ENCODE results near the gene CD244. TPM values are rescaled to one million over a fixed set of nuclear protein-coding genes. Genes with fewer than 3 reads are reported as not detected.

CD244 gene
- total and polyA plus RNA-seq, 10 donors, result 2.1 to 25.7 (median 16.1) TPM

- Histone ChIP-seq H3K9me3 (no peaks in the 10 kb centered on the region), H3K4me3 (no peak overlapping the region), H3K36me3 (peaks cover 0 to 93% (median 30%) of the 10 kb centered on the region in 6 donors), H3K4me1 (no peaks in the 10 kb centered on the region), H3K27me3 (replicated peaks in 1 of 7) (no peaks in the 10 kb centered on the region), H3K27ac (no peak overlapping the region)
- no peak for DNase-seq
- intact Hi-C loops (cut with DNase I; ENCODE audit: low total_unique reads), result no loop called here
- TF ChIP-seq POLR2A (IDR thresholded peaks at IDR 0.05) (no peak), CTCF (IDR thresholded peaks at IDR 0.05 in 8 of 11, conservative IDR thresholded peaks at IDR 0.05 in 3 of 11) (no peak), POLR2AphosphoS5 (IDR thresholded peaks at IDR 0.05) (no peak)
- 85 to 92% (median 88%) methylated on average over 6 of the region's 6 CpGs for WGBS, 5 donors
Observed at GRCh38 chr1:160814316-160814715, 48.4 kb downstream of the CD244 start.

GRCh38 chr1:160813215-160813614, 49.5 kb downstream of the CD244 start:
- Histone ChIP-seq H3K36me3 (peaks cover 0 to 91% (median 30%) of the 10 kb centered on the region in 6 donors), H3K4me1 (peaks cover 0 to 8% (median 2%) of the 10 kb centered on the region in 6 donors), H3K4me3 (no peak overlapping the region), H3K27me3 (replicated peaks in 1 of 7) (no peaks in the 10 kb centered on the region), H3K27ac (no peak overlapping the region), H3K9me3 (peaks cover 0 to under 1% (median 0%) of the 10 kb centered on the region in 8 donors)
- TF ChIP-seq POLR2A (IDR thresholded peaks at IDR 0.05), result no peak
- no peak for TF ChIP-seq POLR2AphosphoS5 (IDR thresholded peaks at IDR 0.05)
- no peak for TF ChIP-seq CTCF (IDR thresholded peaks at IDR 0.05 in 8 of 11, conservative IDR thresholded peaks at IDR 0.05 in 3 of 11)
- intact Hi-C loops (cut with DNase I; ENCODE audit: low total_unique reads), result no loop called here
- no peak for DNase-seq
- 75 to 88% (median 81%) methylated on average over 7 of the region's 7 CpGs for WGBS, 5 donors

- no peak overlapping the region for H3K27ac ChIP-seq
- H3K36me3 ChIP-seq, result peaks cover 0 to 91% (median 20%) of the 10 kb centered on the region in 6 donors
- WGBS, 5 donors, result 78 to 89% (median 84%) methylated on average over 2 of the region's 2 CpGs
- H3K4me3 ChIP-seq, result no peak overlapping the region
- DNase-seq, result no peak
- peaks cover 0 to 15% (median 4%) of the 10 kb centered on the region in 6 donors for H3K4me1 ChIP-seq
- H3K9me3 ChIP-seq, result peaks cover 0 to 22% (median 15%) of the 10 kb centered on the region in 8 donors
- no peaks in the 10 kb centered on the region for H3K27me3 ChIP-seq (replicated peaks in 1 of 7)
- no peak for TF ChIP-seq POLR2A (IDR thresholded peaks at IDR 0.05)
- no peak for TF ChIP-seq CTCF (IDR thresholded peaks at IDR 0.05 in 8 of 11, conservative IDR thresholded peaks at IDR 0.05 in 3 of 11)
- TF ChIP-seq POLR2AphosphoS5 (IDR thresholded peaks at IDR 0.05), result no peak
- intact Hi-C loops (cut with DNase I; ENCODE audit: low total_unique reads), result no loop called here
Observed at GRCh38 chr1:160811147-160811546, 51.5 kb downstream of the CD244 start.

- Histone ChIP-seq H3K27me3 (replicated peaks in 1 of 7) (no peaks in the 10 kb centered on the region), H3K9me3 (peaks cover 0 to 26% (median 18%) of the 10 kb centered on the region in 8 donors), H3K4me3 (no peak overlapping the region), H3K27ac (no peak overlapping the region), H3K36me3 (peaks cover 0 to 87% (median 14%) of the 10 kb centered on the region in 6 donors), H3K4me1 (peaks cover 0 to 15% (median 5%) of the 10 kb centered on the region in 6 donors)
- DNase-seq, result no peak
- 70 to 85% (median 81%) methylated on average over 1 of the region's 1 CpG for WGBS, 5 donors
- intact Hi-C loops (cut with DNase I; ENCODE audit: low total_unique reads), result no loop called here
- no peak for TF ChIP-seq POLR2AphosphoS5 (IDR thresholded peaks at IDR 0.05)
- TF ChIP-seq POLR2A (IDR thresholded peaks at IDR 0.05), result no peak
- TF ChIP-seq CTCF (IDR thresholded peaks at IDR 0.05 in 8 of 11, conservative IDR thresholded peaks at IDR 0.05 in 3 of 11), result no peak
Observed at GRCh38 chr1:160810486-160810885, 52.2 kb downstream of the CD244 start.
